GM21529 (cell line): ENCODE measurements around the gene MYOT.

Experiments used
- ATAC-seq: cut with Tn5 transposase; IDR thresholded peaks from one replicate; pipeline ENCODE4 v1.9.1; 2021; ENCODE audit not compliant: unreplicated experiment

The MYOT gene, protein sequence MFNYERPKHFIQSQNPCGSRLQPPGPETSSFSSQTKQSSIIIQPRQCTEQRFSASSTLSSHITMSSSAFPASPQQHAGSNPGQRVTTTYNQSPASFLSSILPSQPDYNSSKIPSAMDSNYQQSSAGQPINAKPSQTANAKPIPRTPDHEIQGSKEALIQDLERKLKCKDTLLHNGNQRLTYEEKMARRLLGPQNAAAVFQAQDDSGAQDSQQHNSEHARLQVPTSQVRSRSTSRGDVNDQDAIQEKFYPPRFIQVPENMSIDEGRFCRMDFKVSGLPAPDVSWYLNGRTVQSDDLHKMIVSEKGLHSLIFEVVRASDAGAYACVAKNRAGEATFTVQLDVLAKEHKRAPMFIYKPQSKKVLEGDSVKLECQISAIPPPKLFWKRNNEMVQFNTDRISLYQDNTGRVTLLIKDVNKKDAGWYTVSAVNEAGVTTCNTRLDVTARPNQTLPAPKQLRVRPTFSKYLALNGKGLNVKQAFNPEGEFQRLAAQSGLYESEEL

DNA sequence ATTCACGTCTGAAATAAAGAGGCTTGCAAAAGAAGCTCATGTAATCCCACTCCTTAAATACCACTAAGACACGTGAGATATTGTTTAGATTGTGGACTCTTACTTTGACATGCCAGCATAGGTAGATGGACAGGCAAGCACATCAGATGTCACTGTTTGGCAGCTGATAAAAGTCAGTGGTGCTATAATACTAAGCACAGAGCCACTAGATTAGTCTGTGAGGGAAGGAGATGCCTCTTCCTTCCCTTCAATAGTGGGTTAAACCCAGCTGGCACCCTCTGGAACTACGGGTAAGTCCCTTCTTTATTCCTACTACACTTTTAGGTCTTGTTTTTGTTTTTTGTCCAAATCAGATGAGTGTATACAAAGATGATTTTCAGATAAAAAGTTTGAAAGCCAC is at the start of gene MYOT:
Gene MYOT (plus strand): TSS at position 197 of the 400 bp plus-strand sequence. CDS start 2,792 bp downstream, outside the sequence.
- no peak for ATAC-seq

DNA sequence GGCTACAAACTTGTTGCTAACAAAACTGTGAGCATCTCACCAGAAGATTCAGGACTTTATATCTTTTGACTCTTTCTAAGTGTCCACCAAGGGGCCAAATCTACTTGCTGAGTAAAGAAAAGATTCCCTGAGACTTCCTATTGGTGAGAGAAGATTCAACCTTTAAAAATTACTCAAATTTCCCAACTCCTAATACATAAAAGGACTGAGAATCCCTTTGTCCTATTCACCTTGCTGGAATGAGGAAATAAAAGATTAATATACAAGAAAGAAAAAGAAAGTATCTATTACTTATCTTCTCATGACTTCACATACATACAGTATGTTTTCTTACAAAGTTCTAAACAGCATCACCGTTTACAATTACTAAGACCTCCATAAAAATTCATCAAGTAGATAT is 47.9 kb upstream of the MYOT start:
- no peak for ATAC-seq

DNA sequence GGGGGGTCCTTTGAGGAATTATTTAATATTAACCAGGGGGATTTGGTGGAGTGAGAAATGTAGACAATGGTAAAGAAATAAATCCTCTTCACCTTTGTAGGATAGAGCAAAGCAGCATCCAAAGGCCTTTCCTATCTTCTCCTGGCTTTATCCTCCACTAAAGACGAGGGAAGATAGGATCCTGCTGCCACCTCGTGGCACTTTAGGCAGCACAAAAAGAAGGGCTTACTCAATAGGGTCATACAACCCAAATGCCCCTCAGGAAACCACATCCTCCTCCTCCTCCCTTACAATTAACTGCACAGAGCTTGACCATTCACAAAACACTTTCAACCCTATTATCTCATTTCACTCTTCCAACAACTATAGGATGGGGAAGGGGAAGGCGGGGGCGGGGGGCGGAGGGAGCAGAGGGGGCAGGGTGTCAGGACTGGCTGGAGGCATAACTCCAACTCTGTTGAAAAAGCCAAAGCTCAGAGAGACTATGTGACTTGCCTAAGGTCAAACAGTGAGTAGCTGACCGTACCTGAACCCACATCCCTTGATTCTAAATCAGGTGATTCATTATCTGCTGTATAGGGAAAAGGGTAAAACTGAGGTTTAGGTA is 45.4 kb upstream of the MYOT start:
- no peak for ATAC-seq

DNA sequence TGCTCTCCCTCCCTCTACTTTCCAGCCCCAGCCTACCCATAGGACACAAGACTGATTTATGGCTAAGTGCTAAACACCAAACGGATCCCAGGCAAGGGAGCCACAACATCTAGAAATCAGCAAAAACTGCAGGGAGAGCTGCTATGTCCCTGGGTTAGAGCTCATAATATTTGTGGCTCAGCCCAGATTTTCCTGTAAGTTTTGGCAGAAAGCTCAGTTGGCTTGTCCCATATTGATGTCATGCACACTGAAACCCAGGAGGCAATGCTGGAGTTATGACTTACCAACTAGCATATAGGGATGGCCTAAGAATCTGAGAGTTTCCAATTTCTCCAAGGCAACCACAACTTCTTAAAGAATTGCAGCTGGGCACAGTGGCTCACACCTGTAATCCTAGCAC is 44.7 kb upstream of the MYOT start:
- ATAC-seq = no peak

DNA sequence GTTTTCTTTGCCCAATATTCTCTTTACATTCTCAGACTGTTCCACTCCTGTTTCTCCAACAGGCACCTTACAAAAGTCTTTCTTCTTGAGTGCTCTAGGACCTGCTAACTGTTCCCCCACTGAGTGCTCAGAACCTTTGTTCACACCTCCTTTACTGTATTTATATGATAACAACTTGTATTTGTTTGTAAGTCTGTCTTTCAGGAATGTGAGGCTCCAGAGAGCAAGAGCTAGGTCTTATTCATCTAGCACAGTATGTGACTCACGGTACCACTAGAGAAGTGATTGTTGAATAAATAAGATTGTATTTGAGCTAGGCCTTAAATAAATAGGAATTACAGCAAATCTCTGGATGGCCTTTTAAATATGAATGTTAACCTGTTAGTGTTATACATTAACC is 42.5 kb upstream of the MYOT start:
- no peak for ATAC-seq

DNA sequence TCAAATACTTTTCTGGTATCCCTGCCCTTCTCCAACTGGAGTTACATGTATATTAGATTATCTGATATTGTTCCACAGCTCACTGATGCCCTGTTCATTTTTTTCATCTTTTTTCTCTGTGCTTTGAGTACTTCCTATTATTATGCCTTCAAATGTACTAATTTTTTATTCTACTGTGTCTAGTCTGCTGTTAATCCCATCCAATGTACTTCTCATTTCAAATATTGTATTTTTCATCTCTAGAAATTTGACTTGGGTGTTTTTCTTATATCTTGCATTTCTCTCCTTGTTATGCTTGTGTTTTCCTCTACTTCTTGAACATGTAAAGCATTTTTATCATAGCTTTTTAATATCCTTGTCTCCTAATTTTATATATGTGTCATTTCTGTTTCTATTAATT is 41.6 kb upstream of the MYOT start:
- no peak for ATAC-seq

DNA sequence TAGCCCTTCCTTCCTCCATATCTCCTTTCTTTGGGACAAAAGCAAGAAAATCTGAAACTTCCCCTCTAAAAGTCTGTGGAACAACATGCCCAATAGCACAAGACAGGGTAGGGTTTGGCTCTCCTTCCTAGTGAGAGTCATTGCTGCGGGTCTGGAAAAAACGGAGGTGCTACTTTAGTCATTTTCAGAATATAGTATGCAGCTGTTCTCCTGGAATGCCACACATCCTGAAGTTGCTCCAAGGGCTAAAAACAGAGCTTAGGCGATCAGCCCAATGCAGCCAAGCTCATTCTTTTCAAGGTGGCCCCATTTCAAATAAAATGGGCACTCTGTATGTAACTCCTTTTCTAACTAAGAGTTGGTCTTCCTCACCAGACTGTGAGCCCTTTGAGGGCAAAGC is 39.5 kb upstream of the MYOT start:
- no peak for ATAC-seq

DNA sequence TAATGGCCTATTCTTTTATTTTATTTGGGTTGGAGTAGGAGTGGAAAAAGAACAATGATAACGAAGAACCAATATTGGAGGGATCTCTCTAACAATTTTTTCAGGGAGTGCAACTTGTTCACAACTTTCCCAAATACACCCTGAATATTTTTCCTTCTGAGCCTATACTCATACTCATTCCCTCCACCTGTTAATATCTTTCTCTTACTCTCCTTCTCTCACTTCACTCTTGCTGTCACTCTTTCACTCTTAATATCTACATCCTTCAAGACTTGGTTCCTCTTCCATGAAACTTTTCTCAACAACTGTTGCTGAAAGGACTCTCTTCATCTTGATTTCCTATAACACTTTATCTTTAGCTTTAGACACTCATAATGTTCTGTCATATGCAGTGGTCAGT is 39.0 kb upstream of the MYOT start:
- ATAC-seq = no peak

DNA sequence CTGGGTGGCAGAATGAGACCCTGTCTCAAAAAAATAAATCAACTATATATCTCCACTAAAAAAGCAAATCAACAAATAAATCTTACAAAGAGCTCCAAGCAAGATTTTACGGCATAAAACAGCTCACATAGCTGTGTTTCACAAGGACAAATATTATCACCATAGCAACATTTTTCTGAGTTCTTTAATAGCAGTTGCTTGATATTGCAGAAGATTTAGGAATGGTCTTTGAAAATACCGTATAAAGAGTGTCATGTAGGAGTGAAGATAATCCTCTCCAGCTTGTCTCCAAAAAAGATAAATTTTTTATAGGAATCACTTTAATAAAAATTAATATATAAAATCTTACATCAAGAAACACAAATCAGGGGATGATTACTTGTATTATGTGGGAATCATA is 36.6 kb upstream of the MYOT start:
- no peak for ATAC-seq

DNA sequence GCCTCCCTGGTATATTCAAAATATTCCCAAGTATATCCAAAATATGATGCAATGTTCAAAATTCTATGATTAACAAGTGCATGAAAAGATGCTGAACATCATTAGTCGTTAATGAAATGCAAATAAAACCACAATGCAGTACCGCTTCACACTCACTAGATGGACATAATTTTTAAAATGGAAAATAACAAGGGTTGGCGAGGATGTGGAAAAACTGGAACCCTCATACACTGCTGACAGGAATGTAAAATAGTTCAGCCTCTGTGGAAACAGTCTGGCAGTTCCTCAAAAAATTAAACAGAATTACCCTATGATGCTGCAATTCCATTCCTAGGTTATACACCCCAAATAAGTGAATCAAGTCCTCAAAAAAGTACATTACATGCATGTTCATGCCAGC is 36.1 kb upstream of the MYOT start:
- no peak for ATAC-seq

DNA sequence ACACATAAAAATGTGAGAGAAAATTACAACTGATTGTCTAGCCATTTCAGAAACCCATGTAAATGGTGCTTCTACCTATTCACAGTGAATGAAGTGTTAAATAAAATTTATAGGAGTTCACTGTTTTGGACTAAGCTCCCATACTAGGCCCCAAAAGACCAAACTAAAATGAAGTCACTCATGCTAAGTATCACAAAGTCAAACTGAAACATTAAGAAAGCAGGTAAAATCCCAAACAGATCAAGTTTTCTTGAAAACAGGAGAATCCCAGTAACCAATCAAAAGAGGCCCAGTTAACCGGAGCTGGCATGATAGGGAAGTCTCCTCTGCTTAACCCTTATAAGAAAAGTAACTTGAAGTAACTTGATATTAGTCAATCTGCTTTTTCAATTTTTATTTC is 35.2 kb upstream of the MYOT start:
- ATAC-seq = no peak

DNA sequence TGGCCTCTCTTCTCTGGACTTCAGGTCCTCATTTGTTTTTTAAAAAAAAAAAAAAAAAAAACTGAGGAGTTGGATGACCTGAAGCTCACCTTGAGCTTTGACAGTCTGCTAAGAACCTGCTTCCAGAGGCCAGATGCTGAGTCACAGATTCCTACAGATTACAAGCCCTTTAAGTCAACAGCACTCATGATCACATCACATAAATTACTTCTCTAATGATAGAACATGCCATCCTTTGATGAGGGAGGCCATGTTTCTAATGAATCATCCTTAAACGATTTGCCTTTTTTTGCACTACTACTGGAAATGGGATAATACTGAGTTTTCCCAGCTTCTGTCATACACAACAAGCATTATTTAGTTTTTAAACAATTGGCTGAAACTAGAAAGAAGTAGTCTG is 34.2 kb upstream of the MYOT start:
- ATAC-seq = no peak

DNA sequence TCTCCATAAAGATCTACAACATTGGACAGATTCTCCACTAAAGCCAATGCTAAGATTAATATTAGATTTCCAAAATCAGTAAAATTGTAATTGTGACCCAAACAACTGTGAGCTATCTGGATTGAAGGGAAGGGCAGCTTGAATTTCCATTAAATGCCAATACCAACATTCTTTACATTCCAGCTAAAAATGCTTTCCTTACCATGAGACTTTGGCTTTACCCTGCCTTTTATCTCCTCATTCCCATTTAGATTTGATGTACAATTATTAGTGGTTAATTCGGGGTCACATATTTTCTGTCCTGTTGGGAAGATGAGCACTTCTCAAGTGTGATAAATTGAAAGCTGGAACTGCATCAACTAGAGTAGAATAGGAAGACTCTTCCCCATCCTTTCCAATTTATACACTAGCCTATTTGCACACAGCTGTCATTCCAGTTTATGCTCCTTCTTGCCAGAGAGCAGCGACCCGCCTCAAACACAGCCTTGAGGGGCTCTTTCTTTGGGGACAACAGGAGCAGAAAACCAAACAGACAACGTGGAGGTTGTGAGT is 33.1 kb upstream of the MYOT start:
- ATAC-seq = no peak

DNA sequence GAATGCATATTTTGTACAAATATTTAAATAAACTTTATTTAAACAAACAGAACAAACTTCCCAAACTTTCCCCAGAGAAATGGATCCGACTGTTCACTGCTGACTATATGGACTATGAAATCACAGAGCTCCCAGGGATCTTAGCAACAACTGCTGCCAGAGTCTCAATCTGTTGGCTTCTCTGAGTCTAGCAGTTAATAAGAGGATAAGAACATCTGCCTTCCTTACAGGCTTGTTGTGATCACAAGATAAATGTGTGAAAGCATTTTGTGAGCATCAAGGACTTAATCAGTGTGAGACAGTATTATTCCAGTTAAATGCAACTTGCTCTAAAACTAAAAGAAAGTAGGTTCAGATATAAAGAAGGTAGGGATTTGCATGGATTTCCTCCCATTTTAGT is 31.4 kb upstream of the MYOT start:
- no peak for ATAC-seq

DNA sequence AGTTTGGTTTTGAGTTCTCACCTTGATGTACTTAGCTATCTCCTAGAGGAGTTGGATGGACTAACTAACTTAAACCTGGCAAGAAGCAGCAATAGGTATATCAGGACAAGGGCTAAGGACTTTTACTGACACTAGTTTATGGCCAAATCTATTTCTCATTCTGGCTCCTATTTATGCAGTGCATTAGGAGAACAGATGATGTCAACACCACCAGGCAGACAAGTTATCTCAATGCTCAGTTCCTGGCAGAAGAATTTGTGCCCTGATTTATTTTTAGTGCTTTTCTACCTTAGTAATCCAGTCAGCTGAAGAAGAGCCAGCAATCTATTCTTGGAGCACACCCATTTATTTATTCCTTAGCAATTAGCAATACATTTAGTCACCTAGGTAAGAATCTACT is 30.7 kb upstream of the MYOT start:
- ATAC-seq = no peak

DNA sequence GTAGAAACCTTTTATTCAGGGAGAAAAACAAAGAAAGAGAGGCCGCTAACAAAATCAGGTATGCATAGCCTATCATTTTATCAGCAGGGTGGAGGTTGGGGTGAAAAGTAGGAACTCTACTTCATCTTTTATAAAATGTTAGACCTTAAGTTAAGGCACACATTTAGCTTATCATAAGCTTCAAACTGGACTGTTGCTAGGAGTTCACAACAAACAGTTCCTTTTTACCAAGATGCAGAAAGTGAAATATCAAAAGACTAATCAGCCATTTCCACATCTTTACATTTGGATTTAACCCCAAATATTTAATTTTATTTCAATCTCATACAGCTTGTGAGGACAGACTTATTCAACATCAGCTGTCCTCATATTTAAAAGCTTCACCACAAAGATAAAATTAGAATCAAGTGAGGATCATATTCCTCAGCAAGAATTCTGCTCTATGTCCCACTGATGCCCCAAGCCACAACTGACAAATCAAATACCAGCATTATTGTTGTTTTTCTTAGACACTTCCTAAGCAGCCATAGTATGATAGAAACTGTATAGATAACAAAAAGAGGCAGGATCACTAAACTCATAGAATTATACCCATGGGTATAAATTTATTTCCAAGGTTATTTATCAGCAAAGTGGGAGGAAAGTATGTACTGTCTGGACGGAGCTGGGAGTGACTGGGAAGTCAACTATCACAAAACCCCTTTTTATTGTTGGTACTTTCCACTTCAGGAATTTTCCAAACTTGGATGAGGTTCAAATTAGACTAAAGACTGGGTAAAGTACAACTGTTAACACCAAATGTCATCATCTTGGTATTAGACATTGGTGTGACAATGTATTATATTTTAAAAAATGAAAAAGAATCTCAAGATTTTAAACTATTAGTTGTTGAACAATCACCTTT is 29.9 kb upstream of the MYOT start:
- no peak for ATAC-seq

DNA sequence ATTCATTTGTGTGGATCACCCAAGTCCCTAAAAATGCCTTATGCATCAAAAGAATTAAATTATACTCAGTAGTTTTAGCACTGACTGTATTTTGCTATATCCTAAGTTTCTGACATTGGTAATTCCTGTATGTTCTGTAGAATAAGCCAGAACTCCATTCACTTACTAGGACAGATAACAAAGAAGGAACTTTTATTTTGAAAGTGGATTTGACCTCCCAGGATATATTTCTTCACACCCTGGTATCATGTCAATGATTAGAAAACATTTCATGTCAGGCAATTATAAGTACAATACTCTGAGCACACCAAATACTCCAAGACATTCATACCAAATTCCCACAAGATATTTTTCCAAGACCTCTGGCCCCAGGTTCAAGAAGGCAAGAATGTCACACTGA is 28.7 kb upstream of the MYOT start:
- ATAC-seq = no peak

DNA sequence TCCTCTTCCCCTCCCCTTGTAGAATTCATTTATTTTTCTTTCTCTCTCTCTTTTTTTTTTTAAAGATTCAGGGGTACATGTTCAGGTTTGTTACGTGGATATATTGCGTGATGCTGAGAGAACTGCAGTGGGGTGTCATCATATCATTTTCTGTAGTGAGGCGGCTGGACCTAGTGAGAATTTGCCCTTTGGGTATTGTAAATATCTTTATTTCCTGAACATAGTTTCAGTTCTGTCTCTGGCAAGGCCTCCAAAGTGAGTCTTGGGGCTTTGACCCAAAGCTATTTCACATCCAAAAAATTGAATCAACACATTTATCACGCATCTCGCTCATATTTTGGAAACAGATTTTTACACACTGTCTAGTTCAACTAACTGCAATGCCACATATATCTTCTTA is 25.4 kb upstream of the MYOT start:
- no peak for ATAC-seq

DNA sequence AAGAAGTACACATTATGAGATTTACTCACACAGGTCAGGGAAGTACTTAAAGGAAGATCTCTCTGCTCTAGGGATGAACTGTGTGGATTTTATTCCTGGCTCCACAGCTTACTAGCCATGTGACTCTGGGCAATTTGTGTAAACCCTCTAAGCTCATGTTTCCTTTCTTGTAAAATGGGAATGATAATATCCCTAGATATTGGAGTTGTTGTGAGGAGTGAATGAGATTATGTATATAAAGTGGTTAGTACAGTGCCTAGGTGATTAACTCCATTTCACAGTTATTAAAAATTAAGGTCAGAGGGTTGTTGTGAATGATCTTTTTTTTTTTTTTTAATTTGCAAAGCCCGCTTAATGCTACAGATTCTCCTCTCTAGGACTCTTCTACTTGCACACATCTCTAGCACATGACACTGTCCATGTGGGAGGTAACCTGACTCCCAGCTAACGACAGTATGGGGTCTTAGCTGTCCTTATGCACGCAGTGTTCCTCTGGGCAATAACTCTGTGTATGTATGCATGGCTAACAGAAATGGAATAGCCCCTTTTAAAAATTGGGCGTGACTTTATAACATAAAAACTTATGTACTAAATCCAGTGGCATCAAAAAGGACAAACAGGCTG is 23.9 kb upstream of the MYOT start:
- no peak for ATAC-seq

DNA sequence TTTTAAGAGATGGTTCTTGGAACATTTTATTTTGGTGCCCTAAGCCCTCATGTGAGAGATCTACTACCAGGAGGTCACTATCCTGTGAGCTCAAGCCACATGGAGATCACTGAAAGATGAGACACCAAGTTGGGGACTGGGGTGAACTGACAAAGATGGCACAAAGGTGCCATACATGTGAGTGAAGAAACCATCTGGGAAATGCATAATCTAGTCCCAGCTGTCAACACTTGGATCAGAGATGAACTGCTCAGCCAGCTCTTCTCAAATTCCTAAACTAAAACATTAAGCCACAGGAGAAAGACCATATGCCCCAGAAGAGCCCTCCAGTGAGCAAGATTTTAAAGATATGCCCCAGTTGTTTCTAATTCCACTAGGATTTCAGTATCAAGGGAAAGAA is 22.2 kb upstream of the MYOT start:
- no peak for ATAC-seq

DNA sequence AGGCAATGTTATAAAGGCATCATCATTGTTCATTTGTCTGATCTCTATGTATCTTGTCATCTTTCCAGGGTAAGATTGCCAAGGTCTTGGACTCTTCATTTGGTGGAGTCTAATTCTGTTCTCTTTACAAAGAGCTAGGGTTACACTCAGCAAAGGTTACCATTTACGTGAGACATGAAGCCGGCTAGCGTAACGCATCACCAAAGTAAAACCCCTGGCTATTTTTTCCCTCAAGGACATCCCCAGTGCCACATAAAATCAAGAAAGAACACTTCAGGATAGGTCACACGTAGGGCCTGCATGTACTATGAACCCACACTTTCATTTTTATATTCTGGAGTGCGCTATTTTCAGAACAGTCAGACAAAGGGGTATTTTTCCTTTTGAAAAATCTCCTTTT is 20.0 kb upstream of the MYOT start:
- ATAC-seq = peak; percentile 79
